Effector CD4-positive, alpha-beta T cell (primary cell): Measurements from ENCODE around the gene PI3. TPM values are rescaled to one million over a fixed set of nuclear protein-coding genes. Genes with fewer than 3 reads are reported as not detected.
"Not testable (repeated sequence)": the region's sequence is repeated elsewhere in the genome, so short reads cannot be mapped to it uniquely, and the experiment has no call there.

Source experiments
- DNase-seq: peaks from one replicate; pipeline ENCODE4 v3.0.0-alpha.2; 2020
- total RNA-seq: gene quantifications from one replicate; lab custom pipeline; 2026; lab: John Stamatoyannopoulos, UW

Gene PI3
- not detected for total RNA-seq

- no peak for DNase-seq
Observed at GRCh38 chr20:45174434-45175364, at the start of gene PI3. Gene PI3 (plus strand): TSS chr20:45174902. CDS start chr20:45174923, 21 bp downstream.

DNA sequence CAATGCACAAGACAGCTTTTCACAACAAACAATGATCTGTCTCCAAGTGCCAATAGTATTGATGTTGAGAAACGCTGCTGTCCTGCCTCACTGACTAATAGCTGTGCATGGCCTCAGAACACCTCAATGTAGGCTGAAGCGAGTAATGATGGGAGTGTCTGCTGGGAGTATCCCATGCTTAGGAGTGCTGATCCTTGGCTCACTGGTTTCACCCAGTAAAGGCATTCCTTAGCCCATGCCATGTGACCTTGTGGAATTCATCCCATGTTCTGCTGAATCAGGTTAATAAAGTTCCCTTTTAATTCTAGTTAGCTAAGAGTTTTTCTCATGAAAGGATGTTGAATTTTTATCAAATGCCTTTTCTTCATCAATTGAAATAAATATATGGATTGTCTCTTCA, 46.6 kb upstream of the PI3 start:
- DNase-seq: no peak

DNA sequence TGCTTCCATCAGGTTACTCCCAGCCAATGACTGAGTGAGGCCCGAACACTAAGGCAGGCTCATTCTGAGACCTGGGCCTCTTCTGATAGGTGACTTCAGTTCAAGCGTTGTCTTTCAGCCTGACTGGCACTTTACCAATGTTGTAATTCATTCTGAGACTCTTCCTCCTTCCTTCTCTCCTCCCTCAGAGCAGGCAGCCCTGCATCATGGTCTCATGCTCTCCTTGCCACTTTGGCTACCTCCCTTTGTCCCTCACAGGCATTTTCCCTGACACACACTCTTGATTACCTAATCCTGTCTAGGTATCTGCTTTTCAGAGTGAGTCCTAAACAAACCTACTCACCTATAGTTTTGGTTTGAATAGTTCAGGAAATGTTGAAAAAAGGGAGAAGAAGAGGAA, 37.8 kb upstream of the PI3 start:
- DNase-seq: no peak

DNA sequence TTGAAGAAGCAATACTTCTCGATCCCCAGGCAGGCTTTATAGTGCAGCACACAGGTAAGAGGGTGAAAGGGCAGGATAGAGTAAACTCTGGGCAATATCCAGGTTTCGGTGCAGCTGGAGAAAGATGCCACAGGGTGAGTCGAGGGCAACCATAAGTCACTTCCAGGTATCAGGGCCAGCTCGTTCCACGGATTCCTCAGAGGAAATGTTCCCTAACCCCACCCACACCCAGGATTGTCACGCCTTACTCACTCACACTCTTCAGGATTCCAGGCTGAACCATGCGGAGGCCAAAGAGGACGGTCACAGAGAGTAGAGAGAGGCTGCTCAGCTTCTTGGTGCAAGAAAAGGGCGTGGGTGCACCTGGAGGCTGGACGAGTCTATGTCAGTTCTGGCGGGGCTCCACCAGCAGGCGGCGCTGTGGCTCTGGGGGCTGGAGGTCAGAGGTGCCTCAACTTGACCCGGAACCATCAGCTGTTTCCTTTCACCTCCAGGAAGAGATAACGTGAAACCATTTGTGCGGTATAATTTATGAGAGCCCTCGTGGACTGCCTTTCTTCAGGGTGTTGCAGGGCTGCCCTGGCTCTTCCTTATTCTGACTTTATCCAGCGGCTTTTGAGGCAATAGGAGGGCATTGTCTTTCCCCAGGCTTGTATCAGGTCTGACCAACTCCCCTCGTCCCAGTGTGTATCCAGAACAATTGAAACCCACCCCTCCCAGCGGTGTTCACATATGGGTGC, 36.0 kb upstream of the PI3 start:
- peak; percentile 29 for DNase-seq

DNA sequence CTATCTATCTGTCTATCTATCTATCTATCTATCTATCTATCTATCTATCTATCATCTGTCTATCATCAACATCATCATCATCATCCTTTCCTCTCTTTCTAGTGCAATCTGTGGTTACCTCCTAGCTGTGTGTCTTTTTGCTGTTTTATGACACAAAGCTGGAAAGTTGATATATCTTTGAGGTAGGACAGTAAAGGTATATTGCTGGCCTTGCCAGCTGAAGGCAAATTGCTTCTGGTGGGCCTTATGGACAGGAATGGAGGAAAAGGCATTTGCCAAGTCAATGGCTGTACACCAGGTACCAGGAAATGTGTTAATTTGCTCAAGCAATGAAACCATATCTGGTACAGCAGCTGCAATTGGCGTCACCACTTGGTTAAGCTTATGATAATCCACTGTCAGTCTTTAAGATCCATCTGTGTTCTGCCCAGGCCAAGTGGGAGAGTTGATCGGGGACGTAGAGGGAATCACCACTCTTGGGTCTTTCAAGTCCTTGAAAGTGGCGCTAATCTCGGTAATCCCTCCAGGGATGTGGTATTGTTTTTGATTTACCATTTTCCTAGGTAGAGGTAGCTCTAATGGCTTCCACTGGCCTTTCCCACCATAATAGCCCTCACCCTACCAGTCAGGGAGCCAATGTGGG, 34.8 kb upstream of the PI3 start:
- DNase-seq: not testable (repeated sequence)

DNA sequence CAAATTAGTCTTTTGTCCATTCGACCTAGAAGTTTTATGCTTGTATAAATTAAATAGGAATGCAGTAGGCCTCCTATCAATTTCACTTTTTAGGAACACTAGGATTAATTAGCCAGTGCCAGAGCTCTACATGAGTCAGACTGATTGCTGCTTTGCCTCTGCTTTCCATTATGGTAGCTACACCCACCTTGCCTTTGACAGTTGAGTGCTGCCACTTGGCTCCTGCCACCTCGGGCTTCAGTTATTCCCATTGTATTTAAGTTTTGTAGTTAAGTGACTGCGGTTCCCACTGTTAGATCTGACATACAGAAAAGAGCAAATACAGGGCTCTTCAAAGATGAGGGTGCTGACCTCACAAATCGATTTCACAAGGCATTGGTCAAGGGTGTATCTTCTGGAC, 33.9 kb upstream of the PI3 start:
- DNase-seq: no peak

GRCh38 chr20:45149062-45149461, 25.6 kb upstream of the PI3 start:
- no peak for DNase-seq

DNA sequence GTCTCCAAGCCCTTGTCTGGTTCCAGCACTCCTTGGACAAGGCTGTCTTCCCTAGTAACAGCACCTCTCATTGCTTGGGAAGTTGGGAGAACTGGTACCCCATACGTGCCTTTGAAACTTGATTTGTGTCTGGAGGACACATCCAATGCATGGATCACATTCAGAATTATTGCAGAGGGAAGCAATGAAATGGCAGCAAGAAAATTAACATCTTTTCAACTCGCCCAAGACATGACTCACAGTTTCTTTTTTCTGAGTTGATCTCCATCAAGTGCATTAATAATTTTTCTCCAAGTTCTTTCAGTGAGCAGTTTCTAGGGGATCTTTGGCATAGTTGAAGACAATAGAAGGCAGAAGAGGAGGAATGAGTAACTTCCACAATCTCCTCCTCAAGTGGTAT, 22.3 kb upstream of the PI3 start:
- no peak for DNase-seq

- DNase-seq: no peak
Observed at GRCh38 chr20:45153147-45153546, 21.6 kb upstream of the PI3 start.

- DNase-seq: no peak
Observed at GRCh38 chr20:45153752-45154151, 20.9 kb upstream of the PI3 start.

- DNase-seq: no peak
Observed at GRCh38 chr20:45154183-45154582, 20.5 kb upstream of the PI3 start.

DNA sequence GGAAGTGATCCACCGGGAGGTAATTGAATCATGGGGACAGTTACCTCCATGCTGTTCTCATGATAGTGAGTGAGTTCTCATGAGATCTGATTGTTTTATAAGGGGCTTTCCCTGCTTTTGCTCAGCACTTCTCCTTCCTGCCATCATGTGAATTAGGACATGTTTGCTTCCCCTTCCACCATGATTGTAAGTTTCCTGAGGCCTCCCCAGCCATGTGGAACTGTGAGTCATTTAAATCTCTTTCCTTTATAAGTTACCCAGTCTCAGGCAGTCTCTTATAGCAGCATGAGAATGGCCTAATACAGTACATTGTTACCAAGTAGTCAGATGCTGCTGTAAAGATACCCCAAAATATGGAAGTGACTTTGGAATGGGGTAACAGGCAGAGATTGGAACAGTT, 19.9 kb upstream of the PI3 start:
- DNase-seq: not testable (repeated sequence)

DNA sequence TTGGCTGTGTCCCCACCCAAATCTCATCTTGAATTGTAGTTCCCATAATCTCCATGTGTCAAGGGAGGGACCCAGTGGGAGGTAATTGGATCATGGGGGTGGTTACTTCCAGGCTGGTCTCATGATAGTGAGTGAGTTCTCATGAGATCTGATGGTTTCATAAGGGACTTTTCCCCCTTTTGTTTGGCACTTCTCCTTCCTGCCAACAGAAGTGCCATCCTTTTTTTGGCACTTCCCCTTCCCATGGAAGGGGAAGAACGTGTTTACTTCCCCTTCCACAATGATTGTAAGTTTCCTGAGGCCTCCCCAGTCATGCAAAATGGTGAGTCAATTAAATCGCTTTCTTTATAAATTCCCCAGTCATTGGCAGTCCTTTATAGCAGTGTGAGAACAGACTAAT, 18.0 kb upstream of the PI3 start:
- DNase-seq: no peak

DNA sequence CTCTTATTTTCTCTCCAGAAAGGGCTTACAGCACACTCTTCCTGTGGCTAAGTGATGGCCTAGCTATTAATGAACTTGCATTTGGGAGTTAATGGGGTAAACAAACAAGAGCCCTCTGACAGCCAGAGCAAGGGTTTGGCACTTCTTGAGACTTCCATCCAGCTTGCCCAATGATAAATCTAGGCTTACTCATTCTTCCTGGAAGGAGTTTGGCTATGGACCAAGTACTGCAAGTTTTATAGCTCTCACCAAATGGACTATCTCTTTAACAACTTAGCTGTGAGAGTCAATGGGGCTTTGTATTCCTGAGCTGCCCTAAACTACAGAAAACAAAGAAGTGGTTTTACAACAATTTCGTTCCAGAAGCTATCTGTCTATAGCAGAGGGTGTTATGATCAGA, 16.7 kb upstream of the PI3 start:
- DNase-seq: no peak

DNA sequence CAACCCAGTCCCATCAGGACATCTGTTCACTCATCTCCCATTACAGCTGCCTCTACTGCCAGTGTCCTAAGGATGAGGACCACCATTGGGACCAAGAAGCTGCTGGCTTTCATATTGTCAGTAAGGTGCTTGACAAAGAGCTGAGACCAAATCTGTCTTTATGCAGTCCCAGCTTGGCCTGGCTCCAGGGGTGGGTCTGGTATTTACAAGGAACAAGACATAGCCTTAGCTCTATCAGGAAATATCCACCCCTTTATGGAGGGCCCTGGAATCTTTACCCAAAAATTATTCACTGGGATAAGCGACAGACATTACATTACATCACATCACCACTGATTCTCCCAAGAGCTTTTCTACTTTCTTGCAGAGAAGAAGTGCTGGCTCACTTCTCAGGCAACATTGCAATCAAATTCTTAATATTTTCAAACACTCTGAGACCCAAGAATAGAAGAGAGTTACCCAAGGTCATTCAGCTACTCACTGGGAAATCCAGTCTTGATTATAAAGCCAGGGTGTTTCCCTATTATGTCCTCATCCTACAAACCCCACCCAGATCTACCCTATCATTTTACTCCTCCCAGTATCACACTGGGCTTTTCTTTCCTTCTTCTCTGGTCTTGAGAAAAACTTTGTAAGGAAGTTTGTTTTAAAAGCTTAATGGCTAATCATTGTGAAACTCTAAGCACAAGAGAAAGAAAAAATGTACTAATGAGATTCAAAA, 11.5 kb upstream of the PI3 start:
- no peak for DNase-seq

GRCh38 chr20:45164906-45165305, 9.8 kb upstream of the PI3 start:
- DNase-seq: no peak

- DNase-seq: no peak
Observed at GRCh38 chr20:45173522-45173921, 1.2 kb upstream of the PI3 start.

- no peak for DNase-seq
Observed at GRCh38 chr20:45176526-45177267, 2.0 kb downstream of the PI3 start.

- DNase-seq: no peak
Observed at GRCh38 chr20:45179166-45179565, 4.5 kb downstream of the PI3 start.

- DNase-seq: no peak
Observed at GRCh38 chr20:45181639-45182038, 6.9 kb downstream of the PI3 start.

- DNase-seq: no peak
Observed at GRCh38 chr20:45183084-45183483, 8.4 kb downstream of the PI3 start.

DNA sequence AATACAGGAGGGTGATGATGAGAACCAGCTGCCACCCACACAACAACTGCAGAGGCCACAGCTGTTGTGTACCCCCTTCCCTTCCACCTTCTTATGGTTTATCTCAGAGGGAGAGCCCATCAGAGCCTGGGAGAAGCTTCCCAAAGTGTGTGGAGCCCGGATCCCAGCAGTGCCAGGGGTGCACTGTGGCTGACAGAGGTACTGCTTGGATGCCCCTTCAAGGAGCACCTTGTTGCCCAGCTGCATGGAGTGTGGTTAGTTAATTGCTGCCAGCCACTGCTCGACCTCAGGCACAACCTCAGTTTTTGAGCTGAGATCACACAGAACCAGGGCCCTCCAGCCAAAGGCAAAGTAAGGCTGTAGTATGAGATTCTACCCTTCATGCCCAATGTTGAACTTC, 13.0 kb downstream of the PI3 start:
- DNase-seq: no peak
